ENCODE data around the gene SORCS2. TPM values are rescaled to one million over a fixed set of nuclear protein-coding genes. Genes with fewer than 3 reads are reported as not detected.

The SORCS2 gene
- total and polyA plus RNA-seq, 4 donors, result 2.2 to 7.7 (median 2.5) TPM

- TF ChIP-seq, protein P1, sequence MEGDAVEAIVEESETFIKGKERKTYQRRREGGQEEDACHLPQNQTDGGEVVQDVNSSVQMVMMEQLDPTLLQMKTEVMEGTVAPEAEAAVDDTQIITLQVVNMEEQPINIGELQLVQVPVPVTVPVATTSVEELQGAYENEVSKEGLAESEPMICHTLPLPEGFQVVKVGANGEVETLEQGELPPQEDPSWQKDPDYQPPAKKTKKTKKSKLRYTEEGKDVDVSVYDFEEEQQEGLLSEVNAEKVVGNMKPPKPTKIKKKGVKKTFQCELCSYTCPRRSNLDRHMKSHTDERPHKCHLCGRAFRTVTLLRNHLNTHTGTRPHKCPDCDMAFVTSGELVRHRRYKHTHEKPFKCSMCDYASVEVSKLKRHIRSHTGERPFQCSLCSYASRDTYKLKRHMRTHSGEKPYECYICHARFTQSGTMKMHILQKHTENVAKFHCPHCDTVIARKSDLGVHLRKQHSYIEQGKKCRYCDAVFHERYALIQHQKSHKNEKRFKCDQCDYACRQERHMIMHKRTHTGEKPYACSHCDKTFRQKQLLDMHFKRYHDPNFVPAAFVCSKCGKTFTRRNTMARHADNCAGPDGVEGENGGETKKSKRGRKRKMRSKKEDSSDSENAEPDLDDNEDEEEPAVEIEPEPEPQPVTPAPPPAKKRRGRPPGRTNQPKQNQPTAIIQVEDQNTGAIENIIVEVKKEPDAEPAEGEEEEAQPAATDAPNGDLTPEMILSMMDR (IDR thresholded peaks at IDR 0.05; ENCODE audit: control extremely low read depth, extremely low read depth), result no peak
- Histone ChIP-seq H3K36me3 (ENCODE audit: control insufficient read depth in 4 of 4, insufficient read depth in 4 of 4, low read length in 4 of 4) (peaks cover 0 to 2% (median 0%) of the 10 kb centered on the region in 4 donors), H3K27me3 (ENCODE audit: control insufficient read depth in 3 of 3, insufficient read depth in 3 of 3, low read length in 2 of 3) (no peaks in the 10 kb centered on the region), H3K9me3 (ENCODE audit: control insufficient read depth in 4 of 4, insufficient read depth in 3 of 4, low read length in 3 of 4) (peaks cover 0 to 2% (median 0%) of the 10 kb centered on the region in 4 donors), H3K4me1 (ENCODE audit: control insufficient read depth in 5 of 5, insufficient read depth in 5 of 5, low read length in 5 of 5) (peaks cover 0 to 22% (median 0%) of the 10 kb centered on the region in 5 donors), H3K9ac (ENCODE audit: insufficient read depth in 1 of 2, low read length in 2 of 2) (no peak overlapping the region), H3K4me3 (no peak overlapping the region), H3K27ac (ENCODE audit: low read depth in 1 of 2, low read length in 1 of 2) (no peak overlapping the region)
- no peak for ATAC-seq (ENCODE audit: insufficient read depth, low FRiP score)
- DNase-seq, result no peak
- 86 to 89% methylated on average over 15 of the region's 15 CpGs for WGBS, 2 donors
Measured at GRCh38 chr4:7247521-7247920, 55.2 kb downstream of the SORCS2 start.

DNA sequence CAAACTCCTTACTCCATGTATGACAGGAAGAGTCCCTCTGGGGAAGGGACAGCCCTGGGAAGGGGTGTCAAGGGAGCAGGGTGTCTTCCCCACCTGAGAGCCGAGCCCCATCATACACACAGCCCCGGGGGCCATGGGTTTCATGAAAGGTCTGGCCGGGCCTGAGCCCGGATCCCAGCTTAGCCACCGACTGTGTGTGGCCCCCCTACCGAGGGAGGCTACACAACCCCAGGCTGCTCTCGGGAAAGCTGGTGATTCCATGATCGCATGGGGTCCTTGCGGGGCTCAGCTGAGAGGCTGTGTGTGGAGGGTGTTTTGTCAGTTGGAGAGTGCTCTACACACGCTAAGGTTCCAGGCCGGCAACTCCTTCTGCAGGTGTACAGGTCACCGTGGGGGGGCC is 55.6 kb downstream of the SORCS2 start:
- H3K4me1 ChIP-seq (ENCODE audit: control insufficient read depth in 5 of 5, insufficient read depth in 5 of 5, low read length in 5 of 5), result peaks cover 0 to 27% (median 0%) of the 10 kb centered on the region in 5 donors
- H3K27ac ChIP-seq (ENCODE audit: low read depth in 1 of 2, low read length in 1 of 2), result no peak overlapping the region
- peaks cover 0 to 2% (median 0%) of the 10 kb centered on the region in 4 donors for H3K9me3 ChIP-seq (ENCODE audit: control insufficient read depth in 4 of 4, insufficient read depth in 3 of 4, low read length in 3 of 4)
- no peak overlapping the region for H3K4me3 ChIP-seq
- H3K9ac ChIP-seq (ENCODE audit: insufficient read depth in 1 of 2, low read length in 2 of 2), result no peak overlapping the region
- 83 to 89% methylated on average over 12 of the region's 12 CpGs for WGBS, 2 donors
- H3K27me3 ChIP-seq (ENCODE audit: control insufficient read depth in 3 of 3, insufficient read depth in 3 of 3, low read length in 2 of 3), result no peaks in the 10 kb centered on the region
- DNase-seq (no peak), ATAC-seq (ENCODE audit: insufficient read depth, low FRiP score) (no peak)
- TF ChIP-seq, protein P1 (IDR thresholded peaks at IDR 0.05; ENCODE audit: control extremely low read depth, extremely low read depth), result no peak
- peaks cover 0 to 2% (median 0%) of the 10 kb centered on the region in 4 donors for H3K36me3 ChIP-seq (ENCODE audit: control insufficient read depth in 4 of 4, insufficient read depth in 4 of 4, low read length in 4 of 4)

- H3K9me3 ChIP-seq (ENCODE audit: control insufficient read depth in 4 of 4, insufficient read depth in 3 of 4, low read length in 3 of 4), result peaks cover 0 to 2% (median 0%) of the 10 kb centered on the region in 4 donors
- 94 to 100% methylated on average over 1 of the region's 1 CpG for WGBS, 2 donors
- peaks cover 0 to 2% (median 0%) of the 10 kb centered on the region in 4 donors for H3K36me3 ChIP-seq (ENCODE audit: control insufficient read depth in 4 of 4, insufficient read depth in 4 of 4, low read length in 4 of 4)
- no peak overlapping the region for H3K27ac ChIP-seq (ENCODE audit: low read depth in 1 of 2, low read length in 1 of 2)
- H3K27me3 ChIP-seq (ENCODE audit: control insufficient read depth in 3 of 3, insufficient read depth in 3 of 3, low read length in 2 of 3), result no peaks in the 10 kb centered on the region
- no peak overlapping the region for H3K4me3 ChIP-seq
- ATAC-seq (ENCODE audit: insufficient read depth, low FRiP score) (no peak), DNase-seq (no peak)
- TF ChIP-seq, protein P1 (IDR thresholded peaks at IDR 0.05; ENCODE audit: control extremely low read depth, extremely low read depth), result no peak
- H3K4me1 ChIP-seq (ENCODE audit: control insufficient read depth in 5 of 5, insufficient read depth in 5 of 5, low read length in 5 of 5), result peaks cover 0 to 22% (median 0%) of the 10 kb centered on the region in 5 donors
- no peak overlapping the region for H3K9ac ChIP-seq (ENCODE audit: insufficient read depth in 1 of 2, low read length in 2 of 2)
Measured at GRCh38 chr4:7248857-7249256, 56.5 kb downstream of the SORCS2 start.

- H3K27me3 ChIP-seq (ENCODE audit: control insufficient read depth in 3 of 3, insufficient read depth in 3 of 3, low read length in 2 of 3), result no peaks in the 10 kb centered on the region
- peaks cover 0 to 2% (median 0%) of the 10 kb centered on the region in 4 donors for H3K9me3 ChIP-seq (ENCODE audit: control insufficient read depth in 4 of 4, insufficient read depth in 3 of 4, low read length in 3 of 4)
- DNase-seq (no peak), ATAC-seq (ENCODE audit: insufficient read depth, low FRiP score) (no peak)
- no peak overlapping the region for H3K9ac ChIP-seq (ENCODE audit: insufficient read depth in 1 of 2, low read length in 2 of 2)
- H3K27ac ChIP-seq (ENCODE audit: low read depth in 1 of 2, low read length in 1 of 2), result no peak overlapping the region
- TF ChIP-seq, protein P1 (IDR thresholded peaks at IDR 0.05; ENCODE audit: control extremely low read depth, extremely low read depth), result no peak
- no peak overlapping the region for H3K4me3 ChIP-seq
- H3K4me1 ChIP-seq (ENCODE audit: control insufficient read depth in 5 of 5, insufficient read depth in 5 of 5, low read length in 5 of 5), result peaks cover 0 to 21% (median under 1%) of the 10 kb centered on the region in 5 donors
- 63 to 80% methylated on average over 5 of the region's 5 CpGs for WGBS, 2 donors
- peaks cover 0 to 2% (median 0%) of the 10 kb centered on the region in 4 donors for H3K36me3 ChIP-seq (ENCODE audit: control insufficient read depth in 4 of 4, insufficient read depth in 4 of 4, low read length in 4 of 4)
Measured at GRCh38 chr4:7251321-7251720, 59.0 kb downstream of the SORCS2 start.
